Left cardiac atrium (tissue), 4 donors: Measurements from ENCODE around the gene TIPRL. TPM values are rescaled to one million over a fixed set of nuclear protein-coding genes. Genes with fewer than 3 reads are reported as not detected.

Experiments used
- ATAC-seq, 2 donors: fragments of 200-7000 bp; cut with Tn5 transposase; one replicate each; pipeline ENCODE4 v1.9.1; 2020; ENCODE audit warnings: mild to moderate bottlenecking in 2 of 2, moderate library complexity in 2 of 2
- DNase-seq: peaks from one replicate; pipeline ENCODE4 v3.0.0-alpha.2; 2020
- intact Hi-C, 2 donors: fragments of 100-400 bp; cut with DNase I; formaldehyde crosslinking; loops; one replicate each; pipeline versions ENCODE4 v1.14.1 to v1.15.1; 2022 to 2023
- long read RNA-seq: library from polyadenylated mRNA; unstranded; transcript quantifications from one replicate; pipeline ENCODE4 v2.0.0, GENCODE V29; 2021
- total RNA-seq, 2 donors: library from RNA; stranded (reverse); fragmentation: NEBNext Ultra II Directional; extraction: Animal tissue kit (Norgen Biotek cat#: 25700); gene quantifications; one replicate each; pipeline ENCODE4 v1.2.1, GENCODE V29; 2021
- donor health status: DM: no; HTN: yes; CAD: no.
- donor health status: DM: no; HTN: yes; CAD: no; lungs with severe emphysema.
- donor health status: DM: yes; HTN: yes; CAD: no.
- donor health status: Dilated cardiomyopathy.

The TIPRL gene
- 10 to 100 TPM; 22.8 to 28.8 TPM for total RNA-seq
- long read RNA-seq, transcript TIPRL-202 (7 exons, 3,032 nt) = major isoform, 32 of 35 reads
- long read RNA-seq, partial matches to known transcripts = 0 of 35 reads
- long read RNA-seq, other reads (novel, unspliced or antisense) = 2 of 35 reads

DNA sequence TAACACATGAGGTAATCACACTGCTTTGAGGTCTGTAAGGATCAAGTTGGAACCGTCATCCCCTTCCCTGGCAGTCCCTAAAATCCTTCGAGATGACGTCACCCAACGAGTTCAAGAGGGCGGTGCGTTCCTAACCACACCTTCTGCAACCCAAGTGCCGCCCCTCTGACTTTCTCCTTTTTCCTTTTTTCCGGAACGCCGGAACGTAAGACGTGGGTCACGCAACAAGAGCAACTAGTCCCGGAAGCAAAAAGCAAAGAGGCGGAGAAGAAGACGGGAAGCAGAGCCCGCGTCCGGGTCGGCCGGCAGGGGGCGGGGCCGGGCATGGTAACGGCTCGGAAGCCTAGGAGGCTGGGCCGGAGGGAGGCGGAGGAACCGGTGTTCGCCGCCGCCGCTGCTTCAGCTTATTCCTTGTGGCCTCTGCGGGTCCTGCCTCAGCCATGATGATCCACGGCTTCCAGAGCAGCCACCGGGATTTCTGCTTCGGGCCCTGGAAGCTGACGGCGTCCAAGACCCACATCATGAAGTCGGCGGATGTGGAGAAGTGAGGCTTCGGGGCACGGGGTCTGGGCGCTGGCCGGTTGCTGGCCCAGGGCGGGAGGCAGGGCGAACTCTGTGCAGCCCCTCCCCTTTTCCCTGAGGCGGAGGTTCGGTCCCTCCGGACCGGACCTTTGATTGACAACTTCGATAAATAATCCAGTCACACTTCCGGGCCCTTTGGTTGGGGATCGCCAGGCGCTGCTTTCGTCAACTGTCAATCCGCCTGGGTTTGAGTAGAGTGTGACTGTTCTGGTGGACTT lies at the start of gene TIPRL:
Gene TIPRL (plus strand): TSS at position 325 of the 800 bp plus-strand sequence. CDS start 116 bp downstream, at position 441.
- ATAC-seq (peak; percentile 97 to 98), DNase-seq (peak; percentile 97)
- intact Hi-C loops = loop anchor here in 1 of 2 donors (2.0 kb wide), 1 partner anchor 50 kb away; no protein-coding TSS in a partner anchor

DNA sequence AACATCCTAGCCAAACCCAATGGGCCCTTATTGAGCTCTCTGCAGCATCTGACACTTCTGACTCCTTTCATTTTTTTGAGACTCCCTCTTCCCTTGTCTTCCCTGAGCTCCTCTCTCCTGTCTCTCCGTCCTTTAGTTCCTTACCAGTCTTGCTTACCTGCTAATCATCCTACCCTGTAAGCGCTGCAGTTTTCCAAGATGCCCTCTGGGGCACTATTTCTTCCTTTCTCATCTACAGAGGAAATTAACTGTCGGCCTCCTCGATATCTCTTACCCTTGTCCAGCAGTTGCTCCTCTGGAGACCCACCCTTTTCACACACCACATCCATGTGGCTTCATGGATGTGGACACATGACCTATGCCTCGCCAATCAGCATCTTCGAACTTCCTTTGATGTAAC lies 48.8 kb upstream of the TIPRL start:
- intact Hi-C loops = no loop called here
- no peak for DNase-seq

DNA sequence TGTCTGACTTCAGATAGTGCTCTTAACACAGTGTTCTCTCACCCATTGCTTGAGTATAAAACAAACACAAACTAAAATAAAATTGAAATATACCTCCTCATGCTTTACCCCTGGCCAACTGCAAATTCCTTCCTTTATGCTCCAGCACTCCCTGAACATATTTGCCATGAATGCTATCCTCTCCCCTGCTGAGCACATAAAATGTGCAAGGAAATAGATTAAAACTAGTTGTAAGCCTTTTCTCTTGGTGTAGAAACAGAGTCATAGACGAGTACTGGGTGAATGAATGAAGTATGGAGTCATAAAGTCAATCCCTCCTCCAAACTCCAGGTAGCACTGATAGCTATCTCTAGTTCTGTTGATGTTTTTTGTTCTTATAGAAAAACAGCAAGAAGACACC lies 44.6 kb upstream of the TIPRL start:
- ATAC-seq (no peak), DNase-seq (no peak)
- intact Hi-C loops = no loop called here

More for the DNA sequence above, 48.8 kb upstream of the TIPRL start:
- ATAC-seq = no peak

DNA sequence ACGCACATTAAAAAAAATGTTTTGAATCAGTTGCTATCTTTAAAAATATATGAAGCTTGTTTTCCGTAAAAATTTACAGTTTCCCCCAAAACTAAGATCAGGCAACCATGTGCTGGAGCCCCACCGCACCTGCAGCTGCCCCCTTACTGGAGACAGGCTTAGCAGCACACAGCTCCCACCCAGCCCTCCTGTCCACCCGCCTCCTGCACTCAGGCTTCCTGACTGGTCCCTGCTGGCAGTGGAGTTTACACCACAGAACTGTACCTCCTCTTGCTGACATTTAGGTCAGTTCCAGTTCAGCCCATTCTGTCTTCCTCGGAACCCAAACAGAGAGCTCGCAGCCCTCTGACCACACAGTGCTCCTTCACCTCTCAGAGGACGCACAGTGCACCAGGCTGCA lies 44.1 kb upstream of the TIPRL start:
- ATAC-seq (no peak), DNase-seq (no peak)
- intact Hi-C loops = no loop called here

DNA sequence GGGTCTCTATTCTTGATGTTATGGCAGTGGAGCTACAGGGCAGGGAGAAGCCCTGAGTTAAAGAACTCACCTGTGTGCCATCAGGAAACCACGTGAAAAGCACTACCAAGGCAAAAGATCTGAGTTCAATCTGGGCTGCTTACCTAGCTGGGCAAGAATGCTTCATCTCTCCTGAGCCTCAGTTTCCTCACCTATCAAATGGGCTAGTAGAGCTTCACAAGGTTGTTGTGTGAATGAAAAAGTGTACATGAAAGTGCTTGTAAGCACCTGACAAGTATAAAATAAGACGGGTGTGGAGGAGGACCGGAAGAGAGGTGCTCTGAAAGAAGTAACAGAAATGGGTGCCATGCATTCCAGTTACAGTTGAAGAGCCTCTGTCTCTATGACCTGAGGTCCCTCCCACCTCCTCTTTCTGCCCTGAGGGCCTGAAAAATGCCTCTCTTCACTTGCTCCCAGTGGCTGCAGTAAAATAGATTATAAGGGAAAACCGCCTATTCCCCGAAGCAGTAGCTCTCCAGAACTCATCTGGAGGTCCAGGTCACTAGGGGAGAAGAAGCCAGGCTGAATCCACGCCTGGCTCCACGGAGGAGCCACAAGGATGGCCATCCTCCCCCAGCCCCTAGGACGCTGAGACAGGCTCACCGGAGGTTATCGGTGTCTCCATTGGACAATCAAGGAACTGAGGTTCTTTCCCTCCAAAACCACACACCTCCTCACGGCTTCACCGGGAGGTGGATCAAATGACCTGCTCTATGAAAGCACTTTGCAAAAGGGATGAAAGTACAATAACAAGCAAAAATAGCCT lies 43.4 kb upstream of the TIPRL start:
- ATAC-seq (no peak), DNase-seq (no peak)
- intact Hi-C loops = no loop called here

DNA sequence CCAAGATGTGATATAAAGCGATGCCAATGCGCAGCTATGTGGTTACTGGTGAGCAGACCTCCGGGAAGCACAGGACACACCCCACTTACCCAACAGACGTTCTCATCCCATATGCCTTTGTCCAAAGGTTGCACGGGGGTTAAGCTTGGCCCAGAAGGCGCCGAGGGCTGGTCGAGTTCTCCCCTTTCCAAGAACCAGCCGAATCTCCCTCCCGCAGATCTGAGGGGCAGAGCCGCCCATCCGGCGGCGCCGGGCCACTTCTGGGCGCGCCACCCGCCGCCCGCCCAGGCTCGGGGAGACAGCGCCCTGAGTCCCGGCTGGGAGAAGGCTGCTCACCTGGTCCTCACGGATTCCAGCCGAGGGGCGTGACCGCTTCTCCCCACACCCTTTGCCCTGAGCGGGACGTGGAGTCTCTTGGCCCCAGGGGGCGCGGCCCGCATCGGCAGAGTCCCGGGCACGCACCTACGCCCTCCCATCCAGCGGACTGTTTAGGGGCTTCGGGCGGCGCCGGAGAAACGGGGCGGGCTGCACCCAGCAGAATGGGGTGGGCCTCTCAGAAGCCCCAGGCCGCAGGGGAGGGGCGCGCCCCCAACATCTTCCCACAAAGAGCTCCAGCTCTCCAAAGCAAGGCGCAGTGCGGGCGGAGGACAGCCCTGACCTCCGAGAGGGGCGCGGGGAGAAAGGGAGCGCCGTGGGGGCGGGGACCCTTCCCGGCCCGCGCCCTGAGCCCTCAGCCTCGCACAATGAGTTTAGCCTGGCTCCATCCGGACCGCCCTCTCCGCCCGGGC lies 42.6 kb upstream of the TIPRL start:
- intact Hi-C loops = no loop called here
- DNase-seq = peak; percentile 32
- peak; percentile 56 to 57 for ATAC-seq

DNA sequence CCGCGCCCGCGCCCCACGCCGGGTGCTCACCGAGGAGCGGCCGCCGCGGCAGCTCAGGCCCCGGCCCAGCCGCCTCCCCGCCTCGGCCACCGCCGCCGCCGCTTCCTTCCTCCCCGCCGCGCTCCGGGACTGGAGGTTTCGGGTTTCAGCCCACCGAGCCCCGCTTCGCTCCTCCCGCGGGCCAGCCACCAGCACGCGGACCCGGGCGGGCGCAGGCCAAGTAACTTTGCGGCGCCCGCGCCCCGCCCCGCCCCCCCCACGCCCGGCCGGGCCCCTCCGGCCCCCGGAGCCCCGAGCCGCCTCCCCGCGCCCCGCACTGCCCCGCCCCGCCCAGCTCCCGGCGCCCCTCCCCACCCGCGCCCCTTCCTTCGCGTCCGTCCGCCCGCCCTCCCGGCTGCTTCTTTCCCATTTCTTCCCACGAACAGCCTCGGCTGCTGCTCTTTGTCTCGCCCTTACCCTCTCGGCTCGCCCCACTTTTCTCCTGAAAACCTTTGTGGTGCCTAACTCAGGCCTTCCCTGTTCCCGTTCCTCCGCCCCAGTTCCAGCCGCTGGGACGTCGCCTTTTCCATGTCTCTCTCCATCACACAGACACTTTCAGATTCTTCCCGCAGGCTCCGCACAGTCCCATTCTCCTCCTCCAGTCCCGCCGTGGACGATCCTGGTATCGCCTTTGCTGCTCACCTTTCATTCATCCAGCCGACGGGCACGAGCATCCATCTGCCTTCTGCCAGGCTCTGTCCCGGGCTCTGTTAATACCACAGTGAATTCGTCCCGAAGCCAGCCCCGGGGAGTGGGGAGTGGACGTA lies 41.9 kb upstream of the TIPRL start, which contains the start of gene GPR161:
Gene GPR161 (minus strand): TSS at position 222 of the 806 bp plus-strand sequence. CDS start 32,080 bp downstream, outside the sequence.
- intact Hi-C loops = no loop called here
- DNase-seq = peak; percentile 60
- ATAC-seq = peak; percentile 70 to 77

DNA sequence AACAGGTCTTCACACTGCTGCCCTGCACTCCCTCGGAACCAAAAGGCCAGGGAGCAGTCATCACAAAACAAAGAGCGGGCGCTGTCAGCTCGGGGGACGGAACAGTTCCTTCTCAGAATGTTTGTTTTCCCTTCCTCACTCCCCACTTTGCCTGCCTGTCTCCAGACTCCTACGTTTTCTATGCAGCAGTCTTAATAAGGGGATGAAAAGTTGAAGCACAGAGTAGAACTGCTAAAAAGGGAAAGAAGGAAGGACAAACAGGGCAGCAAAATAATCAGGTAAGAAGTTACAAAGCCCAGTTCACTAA lies 41.3 kb upstream of the TIPRL start:
- ATAC-seq (no peak), DNase-seq (no peak)
- intact Hi-C loops = no loop called here

DNA sequence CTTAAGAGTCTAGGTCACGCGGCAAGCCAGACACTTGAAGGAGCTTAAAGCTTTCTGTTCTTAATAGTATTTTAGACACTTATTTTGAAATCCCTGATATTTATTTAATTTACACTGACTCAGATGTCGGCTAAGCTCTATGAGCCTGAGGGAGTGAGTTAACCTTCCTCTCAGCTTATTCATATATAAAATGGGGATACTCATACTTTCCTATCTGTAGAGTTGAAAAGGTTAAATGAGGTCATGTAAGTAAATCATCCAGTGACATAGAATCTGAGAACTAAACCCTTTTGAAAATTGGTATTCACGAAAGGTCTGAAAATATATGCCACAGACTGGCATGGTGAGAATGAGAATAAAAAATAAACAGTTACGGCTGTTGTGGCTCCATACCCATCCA lies 40.6 kb upstream of the TIPRL start:
- intact Hi-C loops = no loop called here
- no peak for DNase-seq

DNA sequence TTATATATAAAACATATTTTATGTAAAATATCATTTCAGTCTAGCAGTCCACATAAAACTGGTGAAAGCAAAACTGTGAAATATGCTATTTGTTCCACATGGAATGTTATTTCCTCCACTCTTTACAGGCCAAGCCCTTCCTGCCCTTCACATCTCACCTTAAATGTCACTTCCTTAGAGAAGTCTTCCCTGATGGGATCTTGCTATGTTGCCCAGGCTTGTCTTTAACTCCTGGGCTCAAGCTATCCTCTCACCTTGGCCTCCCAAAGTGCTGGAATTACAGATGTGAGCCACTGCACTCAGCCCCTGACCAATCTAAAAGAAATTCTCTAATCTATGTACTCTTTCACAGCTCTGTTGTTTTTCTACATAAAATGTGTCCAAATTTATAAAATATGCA lies 39.7 kb upstream of the TIPRL start:
- intact Hi-C loops = no loop called here
- no peak for DNase-seq
- ATAC-seq = no peak

More for the DNA sequence above, 40.6 kb upstream of the TIPRL start:
- no peak for ATAC-seq

DNA sequence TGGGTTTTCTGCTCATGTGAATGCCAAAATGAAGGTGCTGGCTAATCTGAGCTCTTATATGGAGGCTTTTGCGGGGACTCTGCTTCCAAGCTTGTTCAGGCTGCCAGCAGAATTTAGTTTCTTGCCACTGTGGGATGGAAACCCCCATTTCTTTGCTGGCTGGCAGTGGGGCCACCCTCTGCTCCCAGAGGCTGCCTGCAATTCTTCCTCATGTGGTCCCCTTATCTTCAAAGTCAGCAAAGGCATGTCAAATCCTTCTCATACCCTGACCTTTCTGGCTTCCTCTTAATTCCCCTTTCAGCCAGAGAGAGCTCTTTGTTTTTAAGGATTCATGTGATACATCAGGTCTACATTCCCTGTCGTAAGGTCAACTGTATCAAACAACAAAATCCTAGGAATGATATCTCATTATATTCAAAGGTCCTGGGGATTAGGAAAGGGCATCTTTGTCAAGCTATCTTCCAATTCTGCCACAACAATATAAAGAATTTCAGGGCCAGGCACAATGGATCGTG lies 36.8 kb upstream of the TIPRL start:
- intact Hi-C loops = loop anchor here in 1 of 2 donors (10.0 kb wide), 1 partner anchor 57 kb away; no protein-coding TSS in a partner anchor
- DNase-seq = no peak
- ATAC-seq = no peak

DNA sequence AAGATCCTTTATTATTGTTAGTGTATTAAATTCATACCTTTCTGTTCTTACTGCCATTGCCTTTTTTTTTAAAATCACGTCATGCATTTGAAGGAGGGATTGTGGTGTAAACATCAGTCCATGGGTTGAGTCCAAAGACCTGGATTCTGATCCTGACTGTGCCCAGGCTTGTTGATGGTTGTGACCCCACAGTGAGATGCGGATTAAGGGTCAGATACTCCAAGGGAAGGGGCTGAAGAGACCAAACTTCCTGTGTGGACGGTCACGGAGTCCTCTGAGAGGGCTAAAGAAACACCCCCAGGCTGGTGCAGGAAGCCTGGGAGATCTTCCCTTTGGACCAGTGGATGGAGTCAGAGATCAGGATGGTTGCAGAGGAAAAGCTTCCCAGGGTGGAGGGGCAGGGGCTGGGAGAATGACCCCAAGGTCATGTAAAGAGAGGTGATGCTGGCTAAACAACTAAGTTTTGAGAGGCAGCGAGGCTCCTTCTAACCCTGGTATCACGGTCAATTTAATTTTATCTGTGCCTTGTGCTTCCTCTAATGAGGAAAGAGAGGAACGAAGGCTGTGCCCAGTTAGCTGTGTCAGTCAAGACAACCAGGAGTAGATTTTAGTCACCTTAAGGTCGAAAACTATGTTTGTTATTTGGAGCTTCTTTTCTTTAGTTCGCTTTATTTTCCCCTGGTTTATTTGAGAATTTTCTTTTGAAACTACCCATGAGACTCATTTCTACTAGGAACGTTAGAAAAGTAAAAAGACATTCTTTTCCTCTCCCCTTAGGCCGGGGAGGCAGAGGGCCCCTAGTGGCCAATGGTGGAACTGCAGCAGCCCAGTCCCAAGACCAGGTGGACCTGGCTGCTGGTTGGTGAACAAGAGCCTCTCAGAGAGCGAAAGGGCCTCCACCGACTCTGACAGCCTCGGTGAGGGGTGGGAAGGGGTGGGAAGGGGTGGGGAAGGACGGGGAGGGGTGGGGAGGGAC lies 33.3 kb upstream of the TIPRL start:
- DNase-seq (peak; percentile 88), ATAC-seq (peak; percentile 96 to 97)
- intact Hi-C loops = loop anchor here in 1 of 2 donors (10.0 kb wide), 1 partner anchor 61 kb away; no protein-coding TSS in a partner anchor

DNA sequence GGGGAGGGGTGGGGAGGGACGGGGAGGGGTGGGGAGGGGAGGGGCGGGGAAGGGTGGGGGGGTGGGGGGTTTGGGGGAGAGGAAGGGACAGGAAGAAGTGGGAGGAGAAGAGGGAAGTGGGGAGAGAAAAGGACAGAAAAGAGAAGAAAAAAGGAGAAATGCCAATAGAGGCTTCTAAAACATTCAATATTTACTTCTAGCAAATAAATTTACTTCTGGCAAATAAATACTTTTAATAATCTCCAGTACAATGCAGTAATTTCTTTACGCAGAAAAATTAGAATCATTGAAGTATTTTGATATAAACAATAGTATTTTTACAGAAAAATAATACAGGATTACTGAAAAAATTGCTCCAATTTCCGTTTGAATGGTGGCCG lies 32.6 kb upstream of the TIPRL start:
- DNase-seq (no peak), ATAC-seq (no peak)
- intact Hi-C loops = loop anchor here in 1 of 2 donors (10.0 kb wide), 1 partner anchor 61 kb away; no protein-coding TSS in a partner anchor

DNA sequence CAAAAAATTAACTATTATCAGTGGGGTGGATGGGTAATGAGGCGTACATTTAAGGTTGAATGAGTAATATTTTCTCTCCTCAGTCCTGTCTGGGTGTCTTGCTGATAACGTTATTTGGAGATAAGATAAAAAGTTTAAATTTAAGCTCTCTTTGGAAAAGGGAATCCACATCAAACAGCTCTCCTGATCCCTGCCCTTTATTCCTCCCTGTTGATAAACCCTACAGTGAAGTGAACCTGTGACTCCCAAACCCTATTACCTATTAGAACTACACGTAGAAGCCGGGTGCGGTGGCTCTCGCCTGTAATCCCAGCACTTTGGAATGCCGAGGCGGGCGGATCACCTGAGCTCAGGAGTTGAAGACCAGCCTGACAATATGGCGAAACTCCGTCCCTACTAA lies 32.1 kb upstream of the TIPRL start:
- DNase-seq (no peak), ATAC-seq (no peak)
- intact Hi-C loops = loop anchor here in 1 of 2 donors (10.0 kb wide), 1 partner anchor 62 kb away; no protein-coding TSS in a partner anchor

DNA sequence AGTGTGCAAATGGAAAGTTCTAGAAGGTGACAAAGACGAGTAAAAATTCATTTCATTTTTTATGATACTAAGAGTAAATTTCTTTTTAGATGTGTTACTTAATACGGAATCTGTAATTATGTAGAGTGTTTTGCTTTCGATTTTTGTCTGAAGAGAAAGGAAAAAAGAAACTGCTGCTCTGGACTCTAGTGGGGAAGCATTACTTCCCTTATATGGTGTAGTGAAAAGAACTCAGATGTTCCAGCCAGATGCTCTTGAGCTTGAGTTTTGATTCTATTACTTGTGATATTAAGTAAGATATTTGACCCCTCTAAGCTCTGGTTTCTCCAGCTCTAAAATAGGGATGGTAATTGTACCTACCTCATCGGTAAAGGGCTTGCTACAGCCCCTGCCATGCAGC lies 29.8 kb upstream of the TIPRL start:
- DNase-seq = no peak
- no peak for ATAC-seq
- intact Hi-C loops = loop anchor here in 1 of 2 donors (10.0 kb wide), 1 partner anchor 64 kb away; no protein-coding TSS in a partner anchor

DNA sequence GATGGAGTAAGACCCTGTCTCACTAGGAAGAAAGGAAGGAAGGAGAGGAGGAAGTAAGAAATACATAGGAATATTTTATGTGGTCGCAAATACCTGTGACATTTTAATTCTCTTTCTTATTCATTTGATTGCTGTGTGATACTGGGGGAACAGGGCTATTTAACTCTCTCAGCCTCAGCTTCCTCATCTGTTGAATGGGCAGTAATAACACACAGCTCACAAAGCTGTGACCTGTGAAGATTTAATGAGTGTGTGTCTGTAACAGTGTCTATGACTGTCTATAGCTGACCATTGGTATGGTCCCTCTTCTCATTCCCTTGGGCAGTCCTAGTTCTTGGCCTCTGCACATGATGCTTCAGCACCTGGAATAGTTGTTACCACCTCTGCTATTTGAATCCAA lies 28.5 kb upstream of the TIPRL start:
- ATAC-seq = no peak
- DNase-seq = no peak
- intact Hi-C loops = no loop called here

DNA sequence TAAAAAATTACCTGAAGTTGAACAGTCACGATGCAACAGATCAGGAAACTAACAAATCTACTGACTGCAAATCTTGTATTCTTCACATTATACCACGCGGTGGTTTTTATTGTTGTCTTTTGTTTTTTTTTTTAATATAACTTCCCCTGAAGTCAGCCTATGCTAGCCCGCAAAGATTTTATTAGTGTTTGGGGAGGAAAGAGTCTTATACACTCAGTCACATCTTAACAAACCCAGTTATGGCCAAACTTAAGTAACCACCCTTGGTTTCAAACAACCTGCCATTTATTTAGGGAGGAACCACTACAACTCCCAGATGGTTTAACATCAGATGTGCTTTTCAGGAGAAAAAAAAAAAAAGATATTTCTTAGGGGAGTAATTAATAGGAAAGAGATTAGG lies 26.8 kb upstream of the TIPRL start:
- ATAC-seq = no peak
- intact Hi-C loops = no loop called here

More for the DNA sequence above, 26.8 kb upstream of the TIPRL start:
- no peak for DNase-seq
